ENCODE data around the gene RBM27.

GRCh38 chr5:146233441-146233840 is 30.0 kb downstream of the RBM27 start:
- TF ChIP-seq CTCF (conservative IDR thresholded peaks at IDR 0.05; ENCODE audit: low read length) (no peak), EZH2phosphoT487 (IDR thresholded peaks at IDR 0.05; ENCODE audit: borderline replicate concordance, low read depth, low read length) (no peak)
